MM.1S (cell line): ENCODE data around the gene MRPL23.

Experiments used
- EZH2phosphoT487 ChIP-seq: fragments of 300-600 bp; sonication (generic); IDR thresholded peaks from 2 replicates; pipeline ENCODE4 v1.6.1; 2018; ENCODE audit warnings: antibody characterized with exemption, low read length
- TF ChIP-seq, protein P1 (sequence below): fragments of 300-600 bp; sonication (generic); IDR thresholded peaks from 2 replicates; pipeline ENCODE4 v1.5.1; 2016; ENCODE audit warnings: antibody characterized with exemption, low read length, mixed read lengths

DNA sequence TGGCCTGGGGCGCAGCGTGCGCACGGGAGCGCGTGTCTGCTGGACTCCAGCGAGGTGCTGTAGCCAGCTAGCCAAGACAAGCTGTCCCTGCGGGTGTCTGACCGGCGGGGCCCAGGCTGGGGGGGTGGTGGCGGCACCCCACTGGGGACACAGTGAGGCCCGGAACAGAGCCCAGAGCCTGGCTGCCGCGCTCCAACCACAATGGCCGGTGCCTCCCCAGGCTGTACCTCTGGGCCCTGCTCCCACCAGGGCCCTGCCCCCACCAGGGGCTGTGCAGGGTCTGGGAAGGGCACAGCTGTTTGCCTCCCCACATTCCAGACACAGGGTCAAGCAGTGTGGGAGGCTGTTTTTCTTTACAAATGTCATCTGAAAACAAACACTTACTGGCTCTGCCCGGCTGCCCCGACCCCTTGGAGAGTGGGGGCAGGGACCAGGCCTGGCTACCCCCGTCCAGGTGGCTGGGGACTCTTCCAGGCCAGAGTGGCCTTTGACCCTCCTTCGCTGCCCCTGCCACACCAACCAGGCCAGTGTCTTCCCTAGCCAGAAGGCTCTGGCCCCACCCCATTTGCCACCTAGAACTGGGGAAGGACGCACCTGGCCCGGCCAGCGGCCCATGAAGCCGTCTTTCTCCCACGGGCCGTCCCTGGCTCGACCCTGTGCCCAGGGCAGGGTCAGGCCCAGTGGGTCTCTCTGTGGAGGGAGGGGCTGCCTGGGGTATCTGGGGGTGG is 35.9 kb downstream of the MRPL23 start:
- TF ChIP-seq, protein P1, sequence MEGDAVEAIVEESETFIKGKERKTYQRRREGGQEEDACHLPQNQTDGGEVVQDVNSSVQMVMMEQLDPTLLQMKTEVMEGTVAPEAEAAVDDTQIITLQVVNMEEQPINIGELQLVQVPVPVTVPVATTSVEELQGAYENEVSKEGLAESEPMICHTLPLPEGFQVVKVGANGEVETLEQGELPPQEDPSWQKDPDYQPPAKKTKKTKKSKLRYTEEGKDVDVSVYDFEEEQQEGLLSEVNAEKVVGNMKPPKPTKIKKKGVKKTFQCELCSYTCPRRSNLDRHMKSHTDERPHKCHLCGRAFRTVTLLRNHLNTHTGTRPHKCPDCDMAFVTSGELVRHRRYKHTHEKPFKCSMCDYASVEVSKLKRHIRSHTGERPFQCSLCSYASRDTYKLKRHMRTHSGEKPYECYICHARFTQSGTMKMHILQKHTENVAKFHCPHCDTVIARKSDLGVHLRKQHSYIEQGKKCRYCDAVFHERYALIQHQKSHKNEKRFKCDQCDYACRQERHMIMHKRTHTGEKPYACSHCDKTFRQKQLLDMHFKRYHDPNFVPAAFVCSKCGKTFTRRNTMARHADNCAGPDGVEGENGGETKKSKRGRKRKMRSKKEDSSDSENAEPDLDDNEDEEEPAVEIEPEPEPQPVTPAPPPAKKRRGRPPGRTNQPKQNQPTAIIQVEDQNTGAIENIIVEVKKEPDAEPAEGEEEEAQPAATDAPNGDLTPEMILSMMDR: no peak
- TF ChIP-seq EZH2phosphoT487: no peak
